NCI-H2227 treated with DMSO at 0.1 percent for 48 hours (cell line): ENCODE measurements around the gene ADAM12.
"Not testable (repeated sequence)": the region's sequence is repeated elsewhere in the genome, so short reads cannot be mapped to it uniquely, and the experiment has no call there.

Experiments used
- DNase-seq: peaks from one replicate; lab custom pipeline; 2025; lab: John Stamatoyannopoulos, UW

ADAM12 gene

DNA sequence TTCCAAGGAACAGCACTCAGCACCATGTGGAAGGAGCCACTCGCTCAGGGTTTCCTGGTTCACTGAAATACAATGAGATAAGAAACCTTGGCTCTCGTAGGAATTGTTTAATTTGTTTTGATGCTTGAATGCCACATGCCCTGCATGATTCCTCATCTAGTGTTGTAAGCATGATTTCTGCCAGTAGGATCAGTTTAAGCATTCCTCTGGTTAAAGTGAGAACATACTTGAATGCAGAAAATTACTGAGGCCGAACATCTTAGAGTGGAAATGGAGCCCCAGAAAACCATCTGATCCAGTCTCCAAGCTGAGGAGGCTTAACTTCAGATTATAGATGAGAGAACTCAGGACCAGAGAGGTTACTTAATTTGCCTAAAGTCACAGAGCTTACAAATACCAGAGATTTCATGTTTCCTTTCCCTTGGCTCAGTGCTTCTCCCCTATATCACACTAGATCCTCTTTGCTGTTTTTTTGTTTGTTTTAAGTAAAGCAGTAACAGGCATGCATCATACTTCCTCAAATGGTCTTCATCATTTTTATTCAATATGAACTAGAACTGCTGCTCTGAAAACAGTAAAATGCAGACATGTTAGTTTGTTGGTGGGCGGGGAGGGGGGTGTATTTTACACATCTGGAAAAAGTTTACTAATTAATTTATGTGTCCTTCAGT is 125.1 kb downstream of the ADAM12 start:
- DNase-seq, result no peak

DNA sequence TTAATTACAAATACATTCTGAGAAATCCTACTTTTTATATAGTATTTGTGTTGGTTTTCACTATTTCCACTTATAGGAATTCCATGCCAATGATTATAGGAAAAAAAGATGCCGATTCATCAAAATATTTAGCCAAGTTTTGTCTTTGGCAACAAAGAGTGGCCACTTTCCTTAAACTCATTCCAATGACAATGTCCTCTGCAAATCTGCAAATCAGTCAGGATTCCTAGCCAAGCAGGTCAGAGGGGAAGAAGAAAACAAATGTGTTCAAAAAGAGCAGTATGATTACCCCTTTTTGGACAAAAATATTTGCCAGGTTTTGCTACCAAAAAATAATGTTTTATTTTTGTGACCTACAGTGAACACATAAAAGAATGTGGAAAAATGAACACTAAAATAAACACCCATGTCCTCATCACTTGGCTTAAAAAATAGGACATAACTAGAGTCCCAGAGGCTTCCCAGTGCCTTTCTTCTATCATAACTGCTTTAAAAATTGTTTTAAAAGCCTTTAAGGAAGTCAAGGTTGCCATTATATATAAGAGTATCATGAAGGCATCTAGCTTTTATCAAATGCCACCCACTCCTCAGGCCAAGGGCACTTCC is 125.9 kb downstream of the ADAM12 start:
- DNase-seq, result no peak

DNA sequence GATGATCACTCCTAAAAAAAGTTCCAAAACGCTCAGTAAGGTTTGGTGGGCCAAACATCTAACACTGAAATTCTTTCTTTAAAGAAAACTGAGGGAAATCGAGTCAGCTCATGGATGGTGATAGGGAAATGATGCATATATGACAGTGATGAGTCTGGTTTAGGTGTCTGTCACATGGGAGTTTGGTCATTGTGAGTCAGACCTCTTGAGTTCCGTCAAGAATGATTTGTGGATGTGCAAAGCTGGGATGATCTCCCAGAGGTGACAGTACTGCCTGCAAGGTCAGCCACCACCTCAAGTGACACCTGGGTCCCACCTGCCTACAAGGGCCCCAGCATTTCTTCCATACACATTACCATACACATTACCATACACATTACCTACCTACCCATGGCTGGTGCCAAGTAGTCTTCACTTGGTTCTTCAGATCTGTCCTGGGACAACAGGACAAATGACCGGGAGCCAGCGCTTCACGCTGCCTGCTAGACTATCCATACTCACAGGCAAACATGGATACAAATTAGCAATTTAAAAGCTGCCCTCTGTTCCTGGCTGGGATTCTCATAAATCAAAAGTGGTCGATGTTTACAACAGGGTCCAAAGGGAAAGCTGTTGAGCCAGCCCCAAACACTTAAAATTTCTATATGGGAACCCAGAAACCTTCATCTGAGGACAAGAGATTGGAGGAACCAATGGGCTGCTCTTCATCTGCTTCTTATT is 128.4 kb downstream of the ADAM12 start:
- DNase-seq, result no peak

DNA sequence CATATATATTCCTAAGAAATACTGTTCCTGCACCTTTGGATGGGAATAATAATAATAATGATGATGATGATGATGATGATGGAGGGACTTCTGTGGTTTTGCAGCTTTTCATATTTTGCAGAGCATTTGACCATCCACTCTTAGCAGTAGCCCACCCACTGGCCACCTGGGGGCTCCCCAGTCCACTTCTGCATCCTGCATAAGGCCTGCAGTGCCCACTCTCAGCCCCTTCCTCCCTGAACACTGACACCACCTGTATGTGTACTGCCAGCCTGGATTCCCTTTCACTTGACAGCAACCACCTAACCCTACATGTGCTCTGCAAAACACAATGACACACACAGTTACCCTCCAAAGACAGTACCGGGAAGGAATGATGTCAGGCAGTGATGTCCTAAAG is 131.4 kb downstream of the ADAM12 start:
- DNase-seq, result no peak

DNA sequence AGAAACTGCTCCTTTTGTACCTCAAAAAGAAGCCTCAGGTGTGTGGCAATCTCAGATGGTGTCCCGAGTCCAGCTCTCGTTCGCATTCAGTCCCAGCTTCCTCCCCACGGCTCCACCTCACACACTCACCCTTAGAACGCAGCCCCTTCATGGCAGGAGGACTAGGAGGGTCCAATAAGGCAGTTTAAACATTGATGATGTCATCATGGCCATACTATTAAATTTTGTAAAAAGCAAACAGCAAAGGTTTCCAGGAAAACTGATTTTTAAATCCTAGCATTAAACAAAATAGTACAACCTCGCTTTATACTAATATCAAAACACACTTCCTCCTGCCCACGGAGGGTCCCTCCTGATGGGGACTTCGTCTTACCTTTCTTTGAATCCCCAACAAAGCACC is 133.0 kb downstream of the ADAM12 start:
- no peak for DNase-seq

DNA sequence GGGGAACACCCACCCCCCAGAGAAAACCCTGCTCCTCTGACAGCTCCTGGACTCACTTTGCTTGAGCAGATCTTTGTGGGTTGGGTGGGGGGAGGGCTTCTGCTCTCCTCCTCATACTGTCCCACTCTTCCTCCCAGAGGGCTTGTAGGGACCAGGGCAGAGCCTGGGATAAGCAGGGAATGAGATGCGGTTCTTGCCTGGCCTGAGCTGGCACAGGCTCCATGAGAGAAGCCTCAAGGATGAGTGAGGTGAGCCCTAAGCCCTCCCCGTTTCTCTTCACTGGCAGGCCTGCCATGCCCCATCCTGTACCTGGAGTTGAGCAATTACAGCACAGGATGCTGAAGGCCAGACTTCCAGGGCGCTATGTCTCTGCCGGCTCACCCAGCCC is 134.7 kb downstream of the ADAM12 start:
- DNase-seq, result no peak

DNA sequence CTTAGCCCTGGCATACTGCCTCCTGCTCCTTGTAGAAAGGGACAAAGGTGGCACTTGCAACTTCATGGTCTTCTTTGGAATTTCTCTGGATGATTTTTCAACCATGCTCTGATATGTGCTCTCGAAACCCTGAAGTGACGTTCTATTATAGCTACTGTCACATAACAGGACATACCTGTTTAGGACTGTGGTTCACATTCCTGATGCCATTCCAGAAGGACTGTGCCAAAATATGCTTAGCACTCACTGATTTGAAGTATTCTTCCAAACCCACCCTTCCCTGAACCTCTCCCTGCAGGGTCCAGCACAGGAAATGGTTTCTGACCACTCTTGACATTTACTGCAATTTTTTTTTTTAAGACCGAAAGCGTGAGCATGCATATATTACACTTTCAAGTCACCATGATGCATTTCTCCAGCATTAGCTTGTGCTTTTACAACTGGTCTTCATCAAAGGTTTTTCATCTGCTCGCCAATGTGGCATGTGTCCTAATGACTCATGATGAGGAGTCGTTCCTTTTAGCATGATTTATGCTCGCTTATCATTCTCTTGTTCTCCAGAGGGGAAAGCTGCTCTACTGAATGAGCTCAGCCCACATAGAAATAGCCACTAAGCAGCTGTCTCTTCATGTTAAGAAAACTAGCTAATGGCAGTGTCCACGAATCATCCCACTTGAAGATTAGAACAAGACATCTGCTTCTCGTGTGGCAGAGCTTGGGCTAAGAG is 135.2 kb downstream of the ADAM12 start:
- no peak for DNase-seq

DNA sequence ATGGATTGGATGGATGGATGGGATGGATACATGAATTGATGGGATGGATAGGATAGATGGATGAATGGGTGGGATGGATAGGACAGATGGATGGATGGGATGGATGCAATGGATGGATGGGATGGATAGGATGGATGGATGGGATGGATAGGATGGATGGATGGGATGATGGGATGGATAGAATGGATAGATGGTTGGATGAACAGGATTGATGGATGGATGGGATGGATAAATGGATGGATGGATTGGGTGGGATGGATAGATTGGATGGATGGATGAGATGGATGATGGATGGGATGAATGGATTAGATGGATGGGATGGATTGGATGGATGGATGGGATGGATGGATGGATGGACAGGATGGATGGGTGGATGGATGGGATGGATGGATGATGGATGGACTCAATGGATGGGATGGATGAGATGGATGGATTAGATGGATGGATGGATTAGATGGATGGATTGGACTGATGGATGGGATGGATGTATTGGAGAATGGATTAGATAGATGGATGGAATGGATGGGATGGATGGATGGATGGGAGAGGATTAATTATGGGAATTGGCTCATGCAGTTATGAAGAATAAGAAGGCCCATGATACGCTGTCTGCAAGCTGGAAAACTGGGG is 136.4 kb downstream of the ADAM12 start:
- DNase-seq, result no peak

DNA sequence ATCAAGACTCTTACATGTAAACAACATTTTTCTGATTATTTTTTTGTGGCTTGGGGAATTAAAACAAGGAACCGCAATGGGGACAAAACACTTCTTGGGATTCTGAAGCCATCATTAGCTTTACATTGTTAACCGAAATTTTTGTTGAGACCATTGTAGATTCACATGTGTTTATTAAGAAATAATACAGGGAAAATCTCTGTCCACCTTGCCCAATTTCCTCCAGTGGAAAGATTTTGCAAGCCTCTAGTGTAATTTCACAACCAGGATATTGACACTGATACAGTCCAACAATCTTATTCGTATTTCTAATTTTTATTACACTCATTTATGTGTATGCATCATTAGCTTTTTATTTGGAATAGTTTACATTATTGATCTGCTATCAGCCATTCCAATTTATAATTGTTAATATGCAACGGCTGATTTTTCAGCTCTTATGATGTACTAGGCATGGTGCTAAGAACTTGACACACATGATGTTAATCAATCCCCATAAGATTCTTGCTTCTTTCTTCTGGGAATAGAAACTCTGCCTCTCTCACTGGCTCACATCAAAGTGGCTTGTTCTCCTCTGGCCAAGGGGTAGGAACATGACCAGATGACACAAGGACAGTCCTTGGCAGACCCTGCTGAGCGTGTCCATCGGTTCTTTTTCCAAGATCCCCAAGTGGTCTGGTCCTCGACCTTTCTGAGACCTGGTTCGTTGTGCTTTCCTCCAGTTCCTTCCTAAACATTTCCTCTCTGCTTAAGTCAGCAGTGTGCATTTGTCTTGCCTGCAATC is 137.6 kb downstream of the ADAM12 start:
- DNase-seq, result no peak

DNA sequence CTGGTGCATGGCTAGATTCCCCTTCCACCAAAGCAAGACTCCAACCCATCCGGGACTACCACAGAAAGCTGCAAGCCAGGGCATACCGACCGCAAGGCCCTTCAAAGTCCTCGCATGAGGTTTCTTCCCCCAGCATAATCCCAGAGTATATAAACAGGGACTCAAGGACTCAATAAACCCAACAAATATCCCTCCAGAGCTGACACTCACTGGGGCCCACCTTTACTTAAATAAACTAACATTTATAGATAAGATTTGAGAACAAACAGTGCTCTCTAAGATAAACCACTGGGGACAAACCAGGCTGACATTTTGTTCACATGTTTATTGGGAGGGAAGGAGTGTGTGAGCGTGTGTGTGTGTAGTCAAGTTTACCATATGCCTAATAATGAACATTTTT is 138.2 kb downstream of the ADAM12 start:
- no peak for DNase-seq

DNA sequence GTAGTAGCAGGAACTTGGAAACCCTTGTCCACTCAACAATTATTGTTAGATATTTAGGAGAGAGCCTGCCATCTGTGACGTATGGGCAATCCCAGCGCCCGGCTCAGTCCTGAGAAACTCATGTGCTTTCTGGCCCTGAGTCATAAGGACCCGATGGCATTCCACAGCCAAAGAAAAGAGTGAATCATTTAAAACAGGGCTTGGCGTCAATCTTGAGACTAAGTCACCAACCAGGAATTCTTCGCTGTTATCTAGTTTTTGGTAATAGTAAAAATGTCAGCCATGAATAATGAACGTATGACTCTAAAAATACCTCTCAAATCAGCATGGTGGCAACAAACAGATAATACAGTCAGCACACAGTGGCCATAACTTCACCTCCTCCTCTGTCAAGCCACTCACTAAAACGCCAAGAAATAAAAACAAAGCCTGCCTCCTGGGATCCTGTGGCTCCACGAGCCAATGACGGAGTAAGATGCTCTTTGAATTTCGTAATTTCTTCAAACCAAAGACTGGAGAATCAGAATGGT is 140.8 kb downstream of the ADAM12 start:
- no peak for DNase-seq

DNA sequence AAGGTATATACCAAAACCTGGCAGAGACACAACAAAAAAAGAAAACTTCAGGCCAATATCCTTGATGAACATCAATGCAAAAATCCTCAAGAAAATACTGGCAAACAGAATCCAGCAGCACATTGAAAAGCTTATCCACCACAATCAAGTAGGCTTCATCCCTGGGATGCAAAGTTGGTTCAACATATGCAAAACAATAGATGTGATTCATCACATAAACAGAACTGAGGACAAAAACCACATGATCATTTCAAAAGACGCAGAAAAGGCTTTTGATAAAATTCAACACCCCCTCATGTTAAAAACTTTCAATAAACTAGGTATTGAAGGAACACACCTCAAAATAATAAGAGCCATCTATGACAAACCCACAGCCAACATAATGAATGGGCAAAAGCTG is 141.9 kb downstream of the ADAM12 start:
- DNase-seq, result not testable (repeated sequence)

DNA sequence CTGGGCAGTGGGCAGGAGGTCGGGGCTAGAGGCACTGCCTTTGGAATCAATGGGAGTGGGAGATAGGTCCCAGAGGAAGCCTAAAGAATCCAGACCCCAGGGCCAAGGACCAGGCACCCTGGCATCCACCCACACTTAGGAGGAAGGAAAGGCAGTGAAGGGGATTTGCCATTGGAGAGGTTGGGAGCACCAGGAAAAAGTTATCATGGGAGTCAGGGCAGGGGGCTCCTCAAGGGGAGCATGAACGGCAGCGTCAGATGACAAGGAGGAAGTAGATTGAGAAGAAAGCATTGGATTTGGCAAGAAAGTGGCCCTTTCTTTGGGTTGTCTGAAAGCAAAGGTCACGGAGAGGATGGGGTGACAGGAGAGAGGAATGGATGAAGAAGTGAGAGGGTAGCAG is 142.8 kb downstream of the ADAM12 start:
- no peak for DNase-seq

DNA sequence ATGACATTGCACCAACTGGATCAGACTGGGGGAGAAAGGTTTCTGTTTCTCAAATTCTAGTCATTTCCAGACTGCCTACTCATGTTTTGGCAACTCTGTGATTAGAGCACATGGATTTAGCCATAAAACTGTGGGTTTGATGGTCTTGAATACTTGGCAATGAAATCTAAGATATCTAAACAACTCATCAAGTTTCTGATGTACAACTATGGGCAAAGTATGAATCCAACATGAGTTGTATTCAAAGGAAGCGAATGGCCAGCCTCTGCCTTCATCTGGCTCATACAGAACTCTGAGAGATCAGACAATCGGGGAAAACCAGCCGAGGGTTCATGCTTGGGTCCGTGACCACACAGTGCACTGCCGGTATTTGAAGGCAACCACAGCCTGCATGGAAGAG is 144.3 kb downstream of the ADAM12 start:
- DNase-seq, result no peak

DNA sequence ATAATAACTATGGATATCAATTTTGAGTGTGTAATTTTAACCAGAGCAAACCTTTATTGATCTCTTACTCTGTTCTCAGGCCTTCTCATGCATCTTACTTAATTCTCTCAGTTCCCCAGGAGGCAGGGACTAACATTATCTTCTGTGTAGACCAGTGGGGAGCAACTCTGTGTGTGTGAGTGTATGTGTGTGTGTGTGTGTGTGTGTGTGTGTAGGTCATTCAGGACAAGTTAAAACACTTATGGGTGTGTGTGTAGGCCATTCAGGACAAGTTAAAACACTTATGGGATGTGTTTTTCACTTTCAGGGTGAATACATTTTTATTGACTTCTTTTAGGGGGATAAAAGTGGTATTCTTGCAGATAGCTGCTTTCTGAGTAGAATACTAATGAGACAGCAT is 145.0 kb downstream of the ADAM12 start:
- no peak for DNase-seq

DNA sequence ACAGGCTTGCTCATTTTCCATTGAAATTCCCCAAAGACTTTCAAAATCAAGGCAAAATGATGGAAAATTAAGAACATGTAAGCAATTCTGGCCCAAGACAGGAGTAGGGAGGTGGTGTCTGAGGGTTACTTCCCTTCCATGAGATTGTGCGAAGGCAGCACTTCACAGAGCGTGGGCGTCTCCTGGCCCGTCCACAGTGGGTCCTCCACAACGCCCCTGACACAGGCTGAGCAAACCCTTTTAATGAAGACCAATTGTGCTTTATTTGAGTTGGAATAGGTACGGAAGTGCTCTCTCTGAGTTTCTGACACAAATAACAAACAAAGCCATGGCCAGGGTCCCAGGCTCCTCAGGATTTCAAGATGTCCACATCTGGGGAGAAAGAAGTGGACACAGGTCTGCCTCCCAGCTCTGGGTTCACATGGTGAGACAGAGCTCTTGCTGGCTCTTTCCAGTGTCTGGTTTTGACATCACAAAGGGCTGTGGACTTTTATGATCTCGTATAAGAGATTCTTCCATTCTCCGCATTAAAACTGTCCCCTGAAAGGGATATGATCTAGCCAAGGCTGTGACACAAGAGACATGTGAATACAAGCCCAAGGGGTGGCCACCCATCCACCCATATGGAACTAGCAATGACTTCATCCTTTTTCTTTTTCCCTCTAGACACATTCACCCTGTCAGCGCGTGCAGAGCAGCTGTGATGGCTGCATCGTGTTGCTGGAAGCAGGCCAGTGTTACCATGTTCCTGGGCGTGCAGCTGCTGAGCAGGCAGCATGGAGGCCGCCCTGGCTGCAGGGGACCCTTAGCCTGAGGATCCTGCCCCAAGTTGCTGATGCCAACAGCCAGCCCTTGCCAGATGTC is 145.6 kb downstream of the ADAM12 start:
- DNase-seq, result no peak

DNA sequence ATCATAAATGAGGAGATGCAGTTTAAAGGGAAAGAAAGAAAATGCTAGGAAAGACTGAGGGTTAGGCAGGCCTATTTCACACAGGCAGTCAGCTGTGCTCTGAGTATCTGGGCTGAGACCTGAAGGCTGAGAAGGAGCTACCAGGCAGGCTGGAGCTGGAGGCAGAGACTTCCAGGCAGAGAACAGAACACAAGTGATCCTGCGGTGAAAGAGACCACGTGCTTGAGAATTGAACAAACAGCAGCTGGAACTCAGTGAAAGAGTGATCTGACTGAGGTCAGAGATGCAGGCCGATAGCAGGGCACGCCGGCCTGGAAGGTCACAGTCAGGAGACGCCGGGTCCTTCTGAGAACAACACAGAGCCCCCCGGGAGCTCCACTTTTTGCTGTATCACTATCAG is 147.8 kb downstream of the ADAM12 start:
- no peak for DNase-seq

DNA sequence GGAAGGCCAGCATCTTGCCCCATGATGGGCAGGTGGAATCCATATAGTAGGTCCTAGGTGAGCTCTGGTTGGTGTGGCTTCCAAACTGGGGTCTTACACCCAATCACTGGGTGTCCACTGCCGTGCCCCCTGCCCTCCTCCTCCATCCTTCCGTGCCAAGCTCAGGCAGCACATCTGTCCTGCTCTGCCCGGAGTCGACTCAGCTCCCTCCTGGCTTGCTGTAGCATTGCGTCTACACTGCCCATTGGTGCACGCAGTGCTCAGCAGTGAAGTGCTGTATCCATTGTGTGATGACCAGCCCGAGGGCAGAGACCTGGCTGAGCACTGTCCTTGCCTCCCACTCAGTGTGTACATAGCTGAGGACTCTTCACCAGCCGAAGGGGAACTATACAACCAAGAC is 148.4 kb downstream of the ADAM12 start:
- DNase-seq, result no peak

DNA sequence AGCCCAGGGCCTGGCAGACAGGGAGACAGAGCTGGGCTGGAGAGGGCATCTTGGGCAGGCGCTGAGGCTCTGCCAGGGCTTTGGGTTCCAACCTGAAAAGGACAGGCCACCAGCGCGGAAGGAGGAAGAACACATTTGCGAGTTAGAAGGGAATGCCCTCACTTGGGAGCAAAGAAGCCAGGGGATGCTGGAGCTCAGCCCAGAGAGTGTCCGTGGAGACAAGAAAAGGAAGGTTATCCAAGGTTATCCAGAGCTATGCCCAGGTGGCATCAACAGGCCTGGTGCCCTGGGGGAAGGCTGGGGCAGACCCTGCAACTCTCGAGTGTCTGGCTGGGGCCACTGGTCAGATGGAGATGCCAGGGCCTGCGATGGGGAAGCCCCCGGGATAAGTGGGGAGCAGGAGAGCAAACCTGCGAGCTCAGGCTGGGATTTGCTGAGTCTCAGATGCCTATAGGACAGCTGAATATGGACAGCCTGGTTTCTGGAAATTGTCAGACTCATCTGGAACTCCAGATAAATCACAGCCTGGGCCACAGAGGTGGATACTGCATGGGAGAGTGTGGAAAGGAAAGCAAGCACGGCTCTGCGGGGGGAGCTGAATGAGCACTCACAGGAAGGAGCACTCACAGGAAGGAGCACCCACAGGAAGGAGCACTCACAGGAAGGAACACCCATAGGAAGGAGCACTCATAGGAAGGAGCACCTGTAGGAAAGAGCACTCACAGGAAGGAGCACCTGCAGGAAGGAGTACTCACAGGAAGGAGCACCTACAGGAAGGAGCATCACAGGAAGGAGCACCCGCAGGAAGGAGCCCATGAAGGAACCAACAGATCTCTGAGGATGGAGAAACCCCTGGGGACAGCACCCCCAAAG is 152.1 kb downstream of the ADAM12 start:
- no peak for DNase-seq
